Measurements from ENCODE around the gene MRPL9. TPM values are rescaled to one million over a fixed set of nuclear protein-coding genes. Genes with fewer than 3 reads are reported as not detected.
A peak's percentile ranks its signal among the peaks of the same experiment; 100 is the strongest.

Gene MRPL9
- total RNA-seq, 4 donors from 2014 or later, result 61.4 to 74.7 (median 65.6) TPM

DNA sequence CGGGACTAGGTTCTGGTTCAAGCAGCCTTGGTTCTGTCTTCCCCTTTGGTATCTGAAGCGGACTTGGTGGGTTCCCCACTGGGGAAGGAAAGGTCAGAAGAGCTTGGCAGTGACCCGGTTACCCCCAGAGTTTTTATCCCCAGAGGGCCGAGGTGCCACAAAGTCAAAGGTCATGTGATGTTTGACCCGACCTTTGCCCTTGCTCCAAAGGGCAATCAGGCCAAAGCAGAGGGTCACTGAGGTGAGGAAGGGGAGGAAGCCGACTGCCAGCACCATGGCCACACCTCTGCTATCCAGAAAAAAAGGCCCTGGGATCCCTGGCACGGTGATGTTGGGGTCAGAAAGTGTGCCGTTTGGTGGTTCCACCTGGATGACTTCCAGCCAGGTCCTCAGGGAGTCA is 37.5 kb upstream of the MRPL9 start:
- H3K27me3 ChIP-seq, result no peaks in the 10 kb centered on the region
- no peak for ATAC-seq

DNA sequence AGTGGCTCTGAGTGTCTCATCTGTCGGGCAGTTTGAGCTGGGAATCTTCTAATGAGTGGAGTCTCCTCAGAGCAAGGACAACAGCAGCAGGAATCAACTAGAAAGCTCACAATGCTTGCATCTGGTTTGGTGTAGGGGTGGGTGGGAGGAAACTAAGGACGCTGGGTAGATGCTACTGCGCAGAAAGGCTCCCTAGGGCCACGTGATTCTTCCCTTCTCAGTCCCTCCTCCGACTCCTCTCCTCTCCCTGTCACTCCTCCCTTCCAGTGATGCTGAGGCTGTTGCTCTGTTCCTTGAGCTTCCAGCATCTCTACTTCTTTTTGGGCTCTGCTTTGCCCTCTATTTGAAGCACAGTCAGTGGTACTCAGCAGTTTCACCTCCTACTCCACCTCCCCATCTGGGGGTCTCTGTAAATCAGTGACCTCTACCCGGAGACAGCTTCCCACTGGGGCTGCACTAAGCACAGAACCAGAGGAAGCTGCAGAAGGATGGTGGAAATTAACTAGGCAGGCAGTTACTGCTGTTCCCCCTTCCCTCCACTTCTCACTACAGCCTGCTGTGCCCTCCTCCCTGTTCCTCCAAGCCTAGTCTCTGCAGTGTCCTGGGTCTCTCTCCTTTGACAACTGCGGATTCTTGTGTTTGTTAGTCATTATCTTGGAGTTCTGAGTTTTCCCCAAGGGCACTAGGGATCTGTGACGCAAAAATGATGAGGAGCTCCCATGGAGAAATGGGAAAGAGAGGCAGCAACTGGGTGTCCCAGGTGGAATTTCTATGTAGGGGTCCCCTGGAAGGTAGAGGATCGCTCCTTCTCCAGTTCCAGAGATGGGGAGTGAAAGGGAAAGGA is 36.1 kb upstream of the MRPL9 start:
- DNase-seq (no peak), ATAC-seq (no peak)
- H3K4me3 ChIP-seq, result no peak overlapping the region
- H3K4me1 ChIP-seq, result peaks cover 0 to 2% of the 10 kb centered on the region in 2 donors
- no peak overlapping the region for H3K27ac ChIP-seq
- TF ChIP-seq POLR2A (IDR thresholded peaks at IDR 0.05), result no peak
- TF ChIP-seq, protein P1, sequence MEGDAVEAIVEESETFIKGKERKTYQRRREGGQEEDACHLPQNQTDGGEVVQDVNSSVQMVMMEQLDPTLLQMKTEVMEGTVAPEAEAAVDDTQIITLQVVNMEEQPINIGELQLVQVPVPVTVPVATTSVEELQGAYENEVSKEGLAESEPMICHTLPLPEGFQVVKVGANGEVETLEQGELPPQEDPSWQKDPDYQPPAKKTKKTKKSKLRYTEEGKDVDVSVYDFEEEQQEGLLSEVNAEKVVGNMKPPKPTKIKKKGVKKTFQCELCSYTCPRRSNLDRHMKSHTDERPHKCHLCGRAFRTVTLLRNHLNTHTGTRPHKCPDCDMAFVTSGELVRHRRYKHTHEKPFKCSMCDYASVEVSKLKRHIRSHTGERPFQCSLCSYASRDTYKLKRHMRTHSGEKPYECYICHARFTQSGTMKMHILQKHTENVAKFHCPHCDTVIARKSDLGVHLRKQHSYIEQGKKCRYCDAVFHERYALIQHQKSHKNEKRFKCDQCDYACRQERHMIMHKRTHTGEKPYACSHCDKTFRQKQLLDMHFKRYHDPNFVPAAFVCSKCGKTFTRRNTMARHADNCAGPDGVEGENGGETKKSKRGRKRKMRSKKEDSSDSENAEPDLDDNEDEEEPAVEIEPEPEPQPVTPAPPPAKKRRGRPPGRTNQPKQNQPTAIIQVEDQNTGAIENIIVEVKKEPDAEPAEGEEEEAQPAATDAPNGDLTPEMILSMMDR (IDR thresholded peaks at IDR 0.05 in 4 of 5, conservative IDR thresholded peaks at IDR 0.05 in 1 of 5), result no peak
- in situ Hi-C loops (cut with MboI; ENCODE audit: low sequenced_read_pairs in 4 of 4) (no loop called here), intact Hi-C loops (cut with DNase I; ENCODE audit: low total_unique reads) (no loop called here)
- H3K27me3 ChIP-seq, result no peaks in the 10 kb centered on the region
- no peaks in the 10 kb centered on the region for H3K36me3 ChIP-seq
- H3K9me3 ChIP-seq, result no peaks in the 10 kb centered on the region

More for the DNA sequence above, 37.5 kb upstream of the MRPL9 start:
- no peak for DNase-seq
- intact Hi-C loops (cut with DNase I; ENCODE audit: low total_unique reads) (no loop called here), in situ Hi-C loops (cut with MboI; ENCODE audit: low sequenced_read_pairs in 4 of 4) (no loop called here)
- peaks cover 0 to 3% of the 10 kb centered on the region in 2 donors for H3K4me1 ChIP-seq
- no peak for TF ChIP-seq POLR2A (IDR thresholded peaks at IDR 0.05)
- TF ChIP-seq, protein P1 (IDR thresholded peaks at IDR 0.05 in 4 of 5, conservative IDR thresholded peaks at IDR 0.05 in 1 of 5), result no peak
- no peaks in the 10 kb centered on the region for H3K9me3 ChIP-seq
- no peaks in the 10 kb centered on the region for H3K36me3 ChIP-seq
- no peak overlapping the region for H3K4me3 ChIP-seq
- no peak overlapping the region for H3K27ac ChIP-seq

DNA sequence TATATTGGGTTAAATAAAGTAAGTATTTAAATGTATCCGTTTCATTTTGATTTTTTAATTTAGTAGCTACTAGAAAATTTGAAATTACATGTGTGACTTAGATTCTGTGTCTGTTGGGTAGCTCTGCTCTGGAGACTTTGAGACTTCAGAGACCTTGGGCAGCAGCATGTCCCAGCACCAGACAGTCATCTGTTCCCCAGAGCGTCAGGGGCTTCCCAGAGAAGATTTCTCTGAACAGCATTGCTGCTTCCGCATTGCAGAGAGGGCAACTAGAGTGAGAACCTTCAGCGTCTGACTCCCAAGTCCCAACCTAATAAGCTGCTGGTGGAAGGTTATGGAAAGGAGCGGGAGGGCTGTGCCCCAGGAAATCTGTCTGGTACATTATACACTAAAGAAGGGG is 35.3 kb upstream of the MRPL9 start:
- intact Hi-C loops (cut with DNase I; ENCODE audit: low total_unique reads) (no loop called here), in situ Hi-C loops (cut with MboI; ENCODE audit: low sequenced_read_pairs in 4 of 4) (no loop called here)
- no peak for DNase-seq
- H3K27me3 ChIP-seq, result no peaks in the 10 kb centered on the region
- no peaks in the 10 kb centered on the region for H3K4me1 ChIP-seq
- H3K27ac ChIP-seq, result no peak overlapping the region
- H3K9me3 ChIP-seq, result no peaks in the 10 kb centered on the region
- no peaks in the 10 kb centered on the region for H3K36me3 ChIP-seq
- ATAC-seq, result no peak
- H3K4me3 ChIP-seq, result no peak overlapping the region
- TF ChIP-seq, protein P1 (IDR thresholded peaks at IDR 0.05 in 4 of 5, conservative IDR thresholded peaks at IDR 0.05 in 1 of 5), result no peak
- no peak for TF ChIP-seq POLR2A (IDR thresholded peaks at IDR 0.05)

DNA sequence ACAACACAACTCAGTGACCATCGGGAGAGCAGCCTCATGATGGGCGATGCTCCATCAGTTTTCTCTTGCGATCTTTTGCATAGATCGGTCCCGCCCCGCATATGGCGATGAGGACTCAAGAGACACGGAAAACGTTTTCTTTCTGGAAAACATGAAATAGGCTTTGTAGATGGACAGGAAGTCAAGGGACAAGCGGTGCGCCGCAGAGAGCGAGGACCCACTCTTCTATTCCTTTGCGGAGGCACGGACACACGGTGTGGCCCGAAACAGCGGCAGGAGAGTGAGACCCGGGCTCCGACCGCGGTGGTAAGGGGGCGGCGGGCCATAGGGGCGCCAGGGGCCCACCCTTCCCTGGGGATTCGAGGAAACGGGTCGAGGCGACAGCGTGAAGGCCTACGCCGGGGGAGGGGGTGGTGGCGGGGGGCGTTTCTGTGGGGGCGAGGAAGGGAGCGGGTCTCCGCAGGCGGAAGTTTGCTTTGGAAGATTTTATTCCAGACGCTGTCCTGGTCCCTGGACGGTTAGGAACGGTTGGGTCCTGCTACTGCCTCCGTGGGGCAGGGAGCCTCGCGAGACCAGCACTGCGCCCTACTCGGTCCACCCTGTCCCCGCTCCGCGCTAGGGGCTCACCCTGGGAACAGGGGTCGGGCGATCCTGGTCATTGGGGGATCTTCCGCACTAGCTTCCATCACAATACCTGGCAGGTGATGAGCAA is 27.8 kb upstream of the MRPL9 start:
- peak in 1 of 2 donors; percentile 10 for ATAC-seq
- peak overlapping the region; percentile 75 to 80 (median 79) for H3K27ac ChIP-seq
- TF ChIP-seq POLR2A (IDR thresholded peaks at IDR 0.05), result no peak
- TF ChIP-seq, protein P1 (IDR thresholded peaks at IDR 0.05 in 4 of 5, conservative IDR thresholded peaks at IDR 0.05 in 1 of 5), result no peak
- H3K36me3 ChIP-seq, result no peaks in the 10 kb centered on the region
- peak overlapping the region; percentile 63 to 88 (median 84) for H3K4me3 ChIP-seq
- intact Hi-C loops (cut with DNase I; ENCODE audit: low total_unique reads) (loop anchor here (1.0 kb wide), 4 partner anchors 28 to 179 kb away; partner anchors contain the start of genes MRPL9 and SNX27), in situ Hi-C loops (cut with MboI; ENCODE audit: low sequenced_read_pairs in 4 of 4) (no loop called here)
- peaks cover 12 to 14% of the 10 kb centered on the region in 2 donors for H3K4me1 ChIP-seq
- no peaks in the 10 kb centered on the region for H3K27me3 ChIP-seq
- no peaks in the 10 kb centered on the region for H3K9me3 ChIP-seq
- no peak for DNase-seq

Measured in gastrocnemius medialis (tissue), 4 donors.